HL-60 (cell line): ENCODE data around the gene ATP2B3.

Experiments
- CTCF ChIP-seq: IDR thresholded peaks from one replicate; pipeline ENCODE4 v1.5.1; 2011; ENCODE audit warnings: low read length, control low read depth, inconsistent platforms; ENCODE audit not compliant: insufficient read depth
- GABPA ChIP-seq: IDR thresholded peaks from 2 replicates; pipeline ENCODE4 v1.6.1; 2012; ENCODE audit warnings: low read depth
- POLR2AphosphoS5 ChIP-seq: IDR thresholded peaks from 2 replicates; pipeline ENCODE4 v1.6.1; 2012; ENCODE audit warnings: low read depth
- SPI1 ChIP-seq: IDR thresholded peaks from 2 replicates; pipeline ENCODE4 v1.6.1; 2012; ENCODE audit warnings: low read depth, mild to moderate bottlenecking, borderline replicate concordance
- TF ChIP-seq, protein P1 (sequence below): IDR thresholded peaks from 2 replicates; pipeline ENCODE4 v1.6.1; 2012; ENCODE audit warnings: low read depth; ENCODE audit not compliant: insufficient replicate concordance

GRCh38 chrX:153493085-153493484 lies 24.4 kb upstream of the ATP2B3 start:
- no peak for TF ChIP-seq CTCF
- no peak for TF ChIP-seq POLR2AphosphoS5
- no peak for TF ChIP-seq GABPA
- TF ChIP-seq, protein P1, sequence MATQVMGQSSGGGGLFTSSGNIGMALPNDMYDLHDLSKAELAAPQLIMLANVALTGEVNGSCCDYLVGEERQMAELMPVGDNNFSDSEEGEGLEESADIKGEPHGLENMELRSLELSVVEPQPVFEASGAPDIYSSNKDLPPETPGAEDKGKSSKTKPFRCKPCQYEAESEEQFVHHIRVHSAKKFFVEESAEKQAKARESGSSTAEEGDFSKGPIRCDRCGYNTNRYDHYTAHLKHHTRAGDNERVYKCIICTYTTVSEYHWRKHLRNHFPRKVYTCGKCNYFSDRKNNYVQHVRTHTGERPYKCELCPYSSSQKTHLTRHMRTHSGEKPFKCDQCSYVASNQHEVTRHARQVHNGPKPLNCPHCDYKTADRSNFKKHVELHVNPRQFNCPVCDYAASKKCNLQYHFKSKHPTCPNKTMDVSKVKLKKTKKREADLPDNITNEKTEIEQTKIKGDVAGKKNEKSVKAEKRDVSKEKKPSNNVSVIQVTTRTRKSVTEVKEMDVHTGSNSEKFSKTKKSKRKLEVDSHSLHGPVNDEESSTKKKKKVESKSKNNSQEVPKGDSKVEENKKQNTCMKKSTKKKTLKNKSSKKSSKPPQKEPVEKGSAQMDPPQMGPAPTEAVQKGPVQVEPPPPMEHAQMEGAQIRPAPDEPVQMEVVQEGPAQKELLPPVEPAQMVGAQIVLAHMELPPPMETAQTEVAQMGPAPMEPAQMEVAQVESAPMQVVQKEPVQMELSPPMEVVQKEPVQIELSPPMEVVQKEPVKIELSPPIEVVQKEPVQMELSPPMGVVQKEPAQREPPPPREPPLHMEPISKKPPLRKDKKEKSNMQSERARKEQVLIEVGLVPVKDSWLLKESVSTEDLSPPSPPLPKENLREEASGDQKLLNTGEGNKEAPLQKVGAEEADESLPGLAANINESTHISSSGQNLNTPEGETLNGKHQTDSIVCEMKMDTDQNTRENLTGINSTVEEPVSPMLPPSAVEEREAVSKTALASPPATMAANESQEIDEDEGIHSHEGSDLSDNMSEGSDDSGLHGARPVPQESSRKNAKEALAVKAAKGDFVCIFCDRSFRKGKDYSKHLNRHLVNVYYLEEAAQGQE: no peak
- no peak for TF ChIP-seq SPI1
